Calu3 (cell line): ENCODE data around the gene MUL1. TPM values are rescaled to one million over a fixed set of nuclear protein-coding genes. Genes with fewer than 3 reads are reported as not detected.

Experiments used
- BruUV-seq: library from RNA; stranded (reverse); fragments of 400-500 nt; replicated peaks from 2 replicates; lab custom pipeline; 2021; lab: Mats Ljungman, UMichigan
- CTCF ChIA-PET: fragments of 300-600 bp; sonication (Branson Sonifier 250); formaldehyde crosslinking; loops from one replicate; lab custom pipeline; 2022; ENCODE audit warnings: antibody characterized with exemption; lab: Charles Lee
- DNase-seq: peaks from one replicate; pipeline ENCODE4 v3.0.0; 2022
- H3K27ac Mint-ChIP-seq: one replicate; pipeline ENCODE4 v1.8.0; 2022; ENCODE audit warnings: mixed read lengths; ENCODE audit not compliant: unreplicated experiment
- H3K27me3 Mint-ChIP-seq: one replicate; pipeline ENCODE4 v1.8.0; 2022; ENCODE audit warnings: mixed read lengths; ENCODE audit not compliant: unreplicated experiment
- H3K36me3 Mint-ChIP-seq: one replicate; pipeline ENCODE4 v1.8.0; 2022; ENCODE audit warnings: mild to moderate bottlenecking, moderate library complexity, mixed read lengths; ENCODE audit not compliant: insufficient read depth, unreplicated experiment
- H3K4me1 Mint-ChIP-seq: one replicate; pipeline ENCODE4 v1.8.0; 2022; ENCODE audit warnings: mild to moderate bottlenecking, low read depth, mixed read lengths; ENCODE audit not compliant: unreplicated experiment
- H3K4me3 Mint-ChIP-seq: one replicate; pipeline ENCODE4 v1.8.0; 2022; ENCODE audit warnings: mild to moderate bottlenecking, low read depth, moderate library complexity, mixed read lengths; ENCODE audit not compliant: unreplicated experiment
- H3K9me3 Mint-ChIP-seq: one replicate; pipeline ENCODE4 v1.8.0; 2022; ENCODE audit warnings: low read depth, mixed read lengths; ENCODE audit not compliant: unreplicated experiment
- CTCF ChIP-seq: fragments of 200-600 bp; IDR thresholded peaks from one replicate; pipeline ENCODE4 v1.8.0; 2022; ENCODE audit warnings: antibody characterized with exemption; ENCODE audit not compliant: unreplicated experiment
- intact Hi-C: fragments of 100-400 bp; cut with micrococcal nuclease; formaldehyde crosslinking; loops from one replicate; pipeline ENCODE4 v1.10.0; 2022; ENCODE audit not compliant: unreplicated experiment
- total RNA-seq: library from RNA; stranded (reverse); gene quantifications from 2 replicates; pipeline ENCODE4 v1.2.3, GENCODE V29; 2022

Gene MUL1
- total RNA-seq, 1 experiment from 2014 or later: 21.9 TPM

- intact Hi-C loops: loop anchor here (5.0 kb wide), 2 partner anchors 60 to 130 kb away; no protein-coding TSS in a partner anchor
- Mint-ChIP-seq H3K9me3 (no peaks in the 10 kb centered on the region), H3K27ac (no peak overlapping the region), H3K4me3 (no peak overlapping the region), H3K27me3 (no peaks in the 10 kb centered on the region), H3K4me1 (peaks cover 37% of the 10 kb centered on the region), H3K36me3 (peaks cover 21% of the 10 kb centered on the region)
- no TSS peak for BruUV-seq
- CTCF ChIA-PET: interaction anchor here (0.7 kb wide), 1 partner anchor 10 kb away, joined by 3 read pairs; no protein-coding TSS in a partner anchor
- DNase-seq: no peak
- TF ChIP-seq CTCF: no peak
Measured at GRCh38 chr1:20492751-20493150, 15.2 kb downstream of the MUL1 start.

- intact Hi-C loops: loop anchor here (5.0 kb wide), 2 partner anchors 60 to 130 kb away; no protein-coding TSS in a partner anchor
- Mint-ChIP-seq H3K27me3 (no peaks in the 10 kb centered on the region), H3K36me3 (peaks cover 26% of the 10 kb centered on the region), H3K4me3 (no peak overlapping the region), H3K9me3 (no peaks in the 10 kb centered on the region), H3K27ac (no peak overlapping the region), H3K4me1 (peaks cover 44% of the 10 kb centered on the region)
- BruUV-seq: no TSS peak
- DNase-seq: no peak
- no peak for TF ChIP-seq CTCF
- CTCF ChIA-PET: no interaction called here
Measured at GRCh38 chr1:20491866-20492265, 16.1 kb downstream of the MUL1 start.

GRCh38 chr1:20491178-20491577, 16.8 kb downstream of the MUL1 start:
- TF ChIP-seq CTCF: no peak
- CTCF ChIA-PET: no interaction called here
- BruUV-seq: no TSS peak

GRCh38 chr1:20487236-20487590, 20.7 kb downstream of the MUL1 start:
- H3K4me3 Mint-ChIP-seq: peak overlapping the region; percentile 99
- DNase-seq: no peak
- no peaks in the 10 kb centered on the region for H3K9me3 Mint-ChIP-seq
- H3K27me3 Mint-ChIP-seq: no peaks in the 10 kb centered on the region
- H3K36me3 Mint-ChIP-seq: peaks cover 41% of the 10 kb centered on the region
- intact Hi-C loops: no loop called here
- BruUV-seq: no TSS peak
- no peak overlapping the region for H3K27ac Mint-ChIP-seq
- CTCF ChIA-PET: no interaction called here
- H3K4me1 Mint-ChIP-seq: peaks cover 32% of the 10 kb centered on the region
- TF ChIP-seq CTCF: no peak

More at GRCh38 chr1:20491178-20491577, 16.8 kb downstream of the MUL1 start:
- Mint-ChIP-seq H3K4me3 (no peak overlapping the region), H3K4me1 (peaks cover 38% of the 10 kb centered on the region), H3K27me3 (no peaks in the 10 kb centered on the region), H3K27ac (no peak overlapping the region), H3K9me3 (no peaks in the 10 kb centered on the region), H3K36me3 (peaks cover 26% of the 10 kb centered on the region)
- intact Hi-C loops: loop anchor here (5.0 kb wide), 2 partner anchors 59 to 129 kb away; no protein-coding TSS in a partner anchor
- no peak for DNase-seq
